Spinal cord (tissue), 10 donors: ENCODE results near the gene UGT2B15. TPM values are rescaled to one million over a fixed set of nuclear protein-coding genes. Genes with fewer than 3 reads are reported as not detected.
"Not testable (repeated sequence)": the region's sequence is repeated elsewhere in the genome, so short reads cannot be mapped to it uniquely, and the experiment has no call there.

Source experiments
- DNase-seq, 6 donors: peaks; one replicate each; pipeline versions ENCODE4 v3.0.0 to v3.0.0-alpha.2; 2013 to 2015; ENCODE audit warnings: low spot score in 6 of 6, low read depth in 4 of 6
- H3K27ac ChIP-seq: one replicate; pipeline ENCODE4 v1.5.1; 2013; ENCODE audit warnings: low read depth, low read length, control low read depth
- H3K27me3 ChIP-seq: one replicate; pipeline ENCODE4 v1.6.1; 2013; ENCODE audit warnings: low read length; ENCODE audit not compliant: control insufficient read depth, insufficient read depth
- H3K36me3 ChIP-seq: one replicate; pipeline ENCODE4 v1.6.1; 2013; ENCODE audit warnings: low read length; ENCODE audit not compliant: control insufficient read depth, insufficient read depth
- H3K4me1 ChIP-seq: one replicate; pipeline ENCODE4 v1.6.1; 2013; ENCODE audit warnings: low read length; ENCODE audit not compliant: control insufficient read depth, insufficient read depth
- H3K4me3 ChIP-seq: one replicate; pipeline ENCODE4 v1.5.1; 2013; ENCODE audit warnings: low read depth, low read length, control low read depth
- H3K9me3 ChIP-seq: one replicate; pipeline ENCODE4 v1.6.1; 2013; ENCODE audit warnings: low read length; ENCODE audit not compliant: control insufficient read depth, insufficient read depth
- WGBS: methylation state at CpG from one replicate; pipeline ENCODE4 v1.1.5; 2013; ENCODE audit warnings: missing lambda C conversion rate; ENCODE audit not compliant: insufficient coverage; 5-methylcytosine and 5-hydroxymethylcytosine counted together
- polyA plus RNA-seq, 2 donors: library from polyadenylated mRNA; unstranded; fragments of 120-200 nt; gene quantifications; one replicate each; pipeline ENCODE4 v1.2.1, GENCODE V29; 2013; ENCODE audit not compliant: insufficient read length in 2 of 2
- total RNA-seq, 2 donors: library from RNA; depleted of rRNA in 1 of 2; stranded (reverse); fragments of 120-200 nt in 1 of 2; fragments of >200 nt in 1 of 2; gene quantifications; one replicate each; pipeline versions ENCODE4 v1.2.3 to v1.2.4, GENCODE V29; 2013 to 2014
- donor health status: healthy.

The UGT2B15 gene
- total and polyA plus RNA-seq, 4 donors: not detected

DNA sequence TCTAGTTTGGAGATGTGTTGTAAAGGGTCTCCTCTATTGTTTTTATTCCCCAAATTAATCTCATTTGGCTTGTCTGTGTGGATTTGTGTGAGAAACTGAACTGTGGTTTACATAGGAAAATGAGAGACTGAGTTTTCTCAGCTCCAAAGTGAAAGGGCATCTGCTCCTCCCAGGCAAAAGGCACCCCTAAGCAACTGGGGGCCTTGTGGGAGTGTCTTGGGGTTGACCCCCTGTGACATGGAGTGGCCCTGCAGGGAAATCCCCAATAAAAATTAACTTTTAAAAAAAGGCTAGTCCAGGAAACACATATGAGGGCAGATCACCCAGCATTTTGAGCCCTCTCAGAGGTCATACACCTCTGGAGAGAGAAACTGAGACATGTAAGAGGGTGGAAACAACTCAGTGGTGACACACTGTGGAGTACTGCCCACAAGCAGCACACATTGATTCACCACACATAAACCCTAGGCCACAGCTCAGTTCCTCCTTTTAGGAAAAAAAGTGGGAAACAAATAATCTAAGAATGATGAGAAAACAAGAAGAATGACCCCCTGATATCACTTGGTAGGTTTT is 13.3 kb downstream of the UGT2B15 start:
- DNase-seq, H3K36me3 ChIP-seq, H3K9me3 ChIP-seq, H3K4me3 ChIP-seq, H3K27ac ChIP-seq, H3K27me3 ChIP-seq, H3K4me1 ChIP-seq: not testable (repeated sequence)

- not testable (repeated sequence) for H3K36me3 ChIP-seq, H3K27me3 ChIP-seq, H3K27ac ChIP-seq, H3K4me3 ChIP-seq, DNase-seq, H3K9me3 ChIP-seq, H3K4me1 ChIP-seq
- no CpG with 5 or more reads among the region's 2 CpGs for WGBS
These were observed 13.9 kb downstream of the UGT2B15 start for GRCh38 chr4:68656445-68656973.

DNA sequence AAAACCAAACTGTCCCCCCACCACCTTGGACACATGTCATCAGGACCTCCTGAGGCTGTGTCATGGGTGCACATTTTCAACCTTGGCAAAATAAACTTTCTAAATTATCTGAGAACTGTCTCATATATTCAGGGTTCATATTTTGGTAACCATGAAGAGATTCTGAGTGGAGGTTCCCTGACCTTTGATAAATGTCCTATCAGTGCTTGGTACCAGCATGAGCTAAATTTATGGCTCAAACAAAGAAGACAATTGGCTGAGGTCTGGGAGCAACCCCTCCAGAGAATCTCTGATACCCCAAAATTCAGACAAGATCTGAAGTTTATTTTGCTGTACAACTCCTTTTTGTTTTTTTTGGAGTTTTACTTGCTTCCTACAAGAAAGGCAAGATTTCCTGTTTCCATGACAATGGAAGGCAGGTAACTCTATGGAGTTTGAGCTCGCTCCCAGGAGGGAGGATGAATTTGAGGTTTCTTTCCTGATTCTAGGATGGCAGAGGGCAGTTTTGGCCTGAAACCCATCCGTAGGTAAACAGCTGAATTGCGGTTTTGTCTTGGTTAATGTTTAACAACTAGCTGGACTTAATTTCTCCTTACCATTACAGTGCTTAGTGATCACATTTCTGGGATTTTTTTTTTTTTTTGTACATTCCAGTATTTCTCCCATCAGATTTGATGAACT is 14.5 kb downstream of the UGT2B15 start:
- WGBS: no CpG with 5 or more reads among the region's 3 CpGs
- H3K9me3 ChIP-seq: no peaks in the 10 kb centered on the region
- H3K36me3 ChIP-seq: no peaks in the 10 kb centered on the region
- H3K27ac ChIP-seq: no peak overlapping the region
- H3K4me1 ChIP-seq: no peaks in the 10 kb centered on the region
- H3K27me3 ChIP-seq: no peaks in the 10 kb centered on the region
- no peak for DNase-seq
- H3K4me3 ChIP-seq: no peak overlapping the region

DNA sequence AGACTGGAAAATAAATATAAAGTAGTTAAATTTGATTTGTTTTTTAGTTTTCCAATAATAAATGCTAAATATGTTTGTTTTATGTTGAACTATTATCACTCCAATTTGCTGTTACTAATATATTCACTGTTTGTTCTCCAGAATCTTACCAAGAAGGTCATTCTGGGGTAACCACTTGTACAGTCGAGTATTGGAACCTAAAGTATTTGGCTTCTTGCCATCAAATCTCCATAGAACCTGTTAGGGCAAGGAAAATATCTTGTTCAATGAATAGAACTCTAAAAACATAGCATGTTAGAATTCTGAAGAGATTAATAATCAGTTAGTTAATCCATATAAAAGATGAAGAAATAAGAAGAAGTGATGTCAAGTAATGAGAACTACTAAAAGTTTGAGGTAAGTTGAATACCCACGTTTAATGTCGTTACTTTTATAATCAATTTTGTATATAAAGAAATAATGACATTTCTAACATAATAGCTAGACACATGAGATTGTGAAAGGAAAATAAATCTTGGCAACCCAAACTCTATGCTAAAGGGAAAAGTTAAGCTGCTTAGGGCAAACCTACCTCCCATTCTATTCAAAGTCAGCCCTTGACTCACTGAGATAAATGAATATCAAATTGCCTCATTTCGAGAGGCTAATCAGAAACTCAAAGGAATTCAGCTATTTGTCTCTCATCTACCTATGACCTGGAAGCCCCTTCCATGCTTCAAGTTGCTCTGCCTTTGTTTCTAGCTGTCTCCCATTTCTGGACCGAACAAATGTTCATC is 15.3 kb downstream of the UGT2B15 start:
- H3K4me3 ChIP-seq: no peak overlapping the region
- no peaks in the 10 kb centered on the region for H3K27me3 ChIP-seq
- H3K9me3 ChIP-seq: no peaks in the 10 kb centered on the region
- WGBS: no CpG with 5 or more reads among the region's 5 CpGs
- no peak for DNase-seq
- no peaks in the 10 kb centered on the region for H3K4me1 ChIP-seq
- H3K36me3 ChIP-seq: no peaks in the 10 kb centered on the region
- no peak overlapping the region for H3K27ac ChIP-seq

DNA sequence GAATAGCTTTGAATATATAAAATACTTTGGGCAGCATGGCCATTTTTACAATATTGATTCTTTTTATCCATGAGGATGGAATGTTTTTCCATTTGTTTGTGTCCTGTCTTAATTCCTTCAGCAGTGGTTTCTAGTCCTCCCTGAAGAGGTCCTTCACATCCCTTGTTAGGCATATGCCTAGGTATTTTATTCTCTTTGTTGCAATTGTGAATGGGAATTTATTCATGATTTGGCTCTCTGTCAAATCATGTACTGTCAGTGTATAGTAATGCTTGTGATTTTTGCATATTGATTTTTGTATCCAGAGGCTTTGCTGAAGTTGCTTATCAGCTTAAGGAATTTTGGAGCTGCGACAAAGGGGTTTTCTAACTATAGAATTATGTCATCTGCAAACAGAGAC is 18.5 kb downstream of the UGT2B15 start:
- no peak overlapping the region for H3K4me3 ChIP-seq
- no peaks in the 10 kb centered on the region for H3K27me3 ChIP-seq
- peak in 1 of 6 donors; percentile 4 for DNase-seq
- no peak overlapping the region for H3K27ac ChIP-seq
- no peaks in the 10 kb centered on the region for H3K9me3 ChIP-seq
- no CpG with 5 or more reads among the region's 1 CpG for WGBS
- no peaks in the 10 kb centered on the region for H3K36me3 ChIP-seq
- H3K4me1 ChIP-seq: no peaks in the 10 kb centered on the region

DNA sequence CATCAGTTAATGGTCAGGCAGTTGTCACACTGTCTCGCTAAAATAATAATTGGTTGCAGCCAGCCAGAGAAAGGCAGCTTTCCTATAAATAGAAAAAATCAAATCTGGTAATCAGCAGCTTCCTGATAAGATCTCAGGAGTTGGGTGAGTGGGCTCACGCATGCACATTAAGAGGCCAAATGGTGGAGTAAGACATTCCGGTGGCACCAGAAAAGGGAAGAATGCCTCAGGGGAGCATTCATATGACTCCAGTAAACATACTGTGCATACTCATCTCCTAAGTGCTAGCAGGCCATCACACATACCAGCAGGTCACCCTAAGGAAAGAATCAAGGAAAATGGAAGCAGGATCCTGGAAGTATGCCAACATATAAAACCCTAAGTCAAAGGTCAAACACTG is 40.1 kb downstream of the UGT2B15 start:
- no peaks in the 10 kb centered on the region for H3K27me3 ChIP-seq
- no peaks in the 10 kb centered on the region for H3K36me3 ChIP-seq
- H3K9me3 ChIP-seq: no peaks in the 10 kb centered on the region
- H3K27ac ChIP-seq: no peak overlapping the region
- no peaks in the 10 kb centered on the region for H3K4me1 ChIP-seq
- no peak for DNase-seq
- no peak overlapping the region for H3K4me3 ChIP-seq
- 76% methylated on average over 2 of the region's 3 CpGs for WGBS

DNA sequence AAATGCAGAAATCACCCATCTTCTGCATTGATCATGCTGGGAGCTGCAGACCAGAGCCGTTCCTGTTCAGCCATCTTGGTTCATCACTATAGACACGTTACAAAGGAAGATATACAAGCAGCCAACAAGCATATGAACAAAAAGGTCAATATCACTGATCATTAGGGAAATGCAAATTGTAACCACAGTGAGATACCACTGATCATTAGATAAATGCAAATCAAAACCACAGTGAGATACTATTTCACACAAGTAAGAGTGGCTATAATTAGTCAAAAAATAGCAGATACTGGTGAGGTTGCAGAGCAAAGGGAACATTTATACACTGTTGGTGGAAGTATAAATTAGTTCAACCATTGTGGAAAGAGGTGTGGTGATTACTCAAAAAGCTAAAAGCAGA is 47.7 kb downstream of the UGT2B15 start:
- not testable (repeated sequence) for H3K4me3 ChIP-seq, DNase-seq, H3K27ac ChIP-seq, H3K9me3 ChIP-seq, H3K4me1 ChIP-seq, H3K36me3 ChIP-seq, H3K27me3 ChIP-seq
- WGBS: no CpG with 5 or more reads among the region's 2 CpGs

GRCh38 chr4:68617003-68617698 is 53.3 kb downstream of the UGT2B15 start:
- H3K9me3 ChIP-seq: no peaks in the 10 kb centered on the region
- H3K27me3 ChIP-seq: no peaks in the 10 kb centered on the region
- H3K36me3 ChIP-seq: no peaks in the 10 kb centered on the region
- no peak overlapping the region for H3K4me3 ChIP-seq
- DNase-seq: no peak
- no peak overlapping the region for H3K27ac ChIP-seq
- H3K4me1 ChIP-seq: no peaks in the 10 kb centered on the region

- WGBS: no CpG with 5 or more reads among the region's 11 CpGs
- no peaks in the 10 kb centered on the region for H3K9me3 ChIP-seq
These were observed 54.6 kb downstream of the UGT2B15 start for GRCh38 chr4:68615699-68616422.

More at GRCh38 chr4:68615699-68616422, 54.6 kb downstream of the UGT2B15 start:
- Histone ChIP-seq H3K4me1 (no peaks in the 10 kb centered on the region), H3K27ac (no peak overlapping the region), H3K4me3 (no peak overlapping the region), H3K36me3 (no peaks in the 10 kb centered on the region), H3K27me3 (no peaks in the 10 kb centered on the region)
- no peak for DNase-seq
